ENCODE results near the gene CATSPER2. TPM values are rescaled to one million over a fixed set of nuclear protein-coding genes. Genes with fewer than 3 reads are reported as not detected.
"Not testable (repeated sequence)": the region's sequence is repeated elsewhere in the genome, so short reads cannot be mapped to it uniquely, and the experiment has no call there.

Gene CATSPER2
- total and polyA plus RNA-seq, 2 of the 4 experiments (the other 2 are of a cell fraction): 0.41 to 11.3 TPM

- H3K9me3 ChIP-seq (ENCODE audit: control insufficient read depth, insufficient read depth, low read length); H4K20me1 ChIP-seq (ENCODE audit: insufficient read depth, low read length); H3K4ac ChIP-seq (ENCODE audit: low read depth, low read length); H2BK15ac ChIP-seq (ENCODE audit: low read depth, low read length); H3K18ac ChIP-seq (ENCODE audit: low read depth, low read length); H4K5ac ChIP-seq (ENCODE audit: low read depth, low read length); H3K4me3 ChIP-seq (ENCODE audit: insufficient read depth, low read depth, low read length); dilution Hi-C loops (cut with HindIII; ENCODE audit: low sequenced_read_pairs, unreplicated experiment); H2AK5ac ChIP-seq (ENCODE audit: low read depth, low read length); H2BK120ac ChIP-seq (ENCODE audit: low read depth, low read length); H4K91ac ChIP-seq (ENCODE audit: insufficient read depth, low read depth, low read length); DNase-seq; H3K9ac ChIP-seq (ENCODE audit: low read depth, low read length); CTCF ChIA-PET; H2BK20ac ChIP-seq (ENCODE audit: low read depth, low read length); H3K56ac ChIP-seq (ENCODE audit: extremely low read depth, insufficient read depth, low read length); H2AK9ac ChIP-seq (replicated peaks; ENCODE audit: low read depth, low read length, poor library complexity); H3K4me2 ChIP-seq (ENCODE audit: low read depth, low read length); in situ Hi-C loops (cut with MboI; ENCODE audit: low sequenced_read_pairs); H4K8ac ChIP-seq (ENCODE audit: low read depth in 2 of 2, low read length in 2 of 2); intact Hi-C loops (cut with micrococcal nuclease); H3K36me3 ChIP-seq (ENCODE audit: control insufficient read depth, insufficient read depth, low read length); H2BK5ac ChIP-seq (ENCODE audit: low read depth, low read length, poor library complexity, severe bottlenecking); H2AFZ ChIP-seq (replicated peaks; ENCODE audit: low read length, poor library complexity); H3K79me1 ChIP-seq (ENCODE audit: low read depth in 1 of 2, low read length in 2 of 2); H3K4me1 ChIP-seq (ENCODE audit: control insufficient read depth, insufficient read depth, low read length); H3K14ac ChIP-seq (replicated peaks; ENCODE audit: low read depth, low read length); H3K23ac ChIP-seq (ENCODE audit: low read depth, low read length); BruUV-seq (replicated peaks); H3K27me3 ChIP-seq (ENCODE audit: control insufficient read depth, insufficient read depth, low read length); POLR2A ChIA-PET (ENCODE audit: unreplicated experiment); H3K9me1 ChIP-seq (ENCODE audit: insufficient read depth, low read length); H3K27ac ChIP-seq (ENCODE audit: insufficient read depth, low read length): not testable (repeated sequence)
- peak; percentile 61 for ATAC-seq (ENCODE audit: low read depth)
- WGBS, 2 experiments (ENCODE audit: extremely low coverage in 2 of 2, insufficient read length in 1 of 2): no CpG with 5 or more reads among the region's 43 CpGs
These were observed 44.7 kb upstream of the CATSPER2 start, which contains the start of gene CKMT1A for GRCh38 chr15:43693148-43694022. CKMT1A (plus strand) TSS chr15:43693859; CDS start chr15:43694051, 192 bp downstream.

- POLR2A ChIA-PET (ENCODE audit: unreplicated experiment); intact Hi-C loops (cut with micrococcal nuclease): not testable (repeated sequence)
These were observed 44.0 kb upstream of the CATSPER2 start for GRCh38 chr15:43692679-43693078.

More at GRCh38 chr15:43692679-43693078, 44.0 kb upstream of the CATSPER2 start:
- CTCF ChIA-PET; H3K27ac ChIP-seq (ENCODE audit: insufficient read depth, low read length); ATAC-seq (ENCODE audit: low read depth); H3K4me3 ChIP-seq (ENCODE audit: insufficient read depth, low read depth, low read length); DNase-seq; H3K23ac ChIP-seq (ENCODE audit: low read depth, low read length); H4K8ac ChIP-seq (ENCODE audit: low read depth in 2 of 2, low read length in 2 of 2); H2AK9ac ChIP-seq (replicated peaks; ENCODE audit: low read depth, low read length, poor library complexity); H3K27me3 ChIP-seq (ENCODE audit: control insufficient read depth, insufficient read depth, low read length); H3K79me1 ChIP-seq (ENCODE audit: low read depth in 1 of 2, low read length in 2 of 2); BruUV-seq (replicated peaks); H3K4me1 ChIP-seq (ENCODE audit: control insufficient read depth, insufficient read depth, low read length); H2BK120ac ChIP-seq (ENCODE audit: low read depth, low read length); H4K91ac ChIP-seq (ENCODE audit: insufficient read depth, low read depth, low read length); H3K9me3 ChIP-seq (ENCODE audit: control insufficient read depth, insufficient read depth, low read length); H4K5ac ChIP-seq (ENCODE audit: low read depth, low read length); H3K14ac ChIP-seq (replicated peaks; ENCODE audit: low read depth, low read length); H3K9ac ChIP-seq (ENCODE audit: low read depth, low read length); H3K56ac ChIP-seq (ENCODE audit: extremely low read depth, insufficient read depth, low read length); dilution Hi-C loops (cut with HindIII; ENCODE audit: low sequenced_read_pairs, unreplicated experiment); H2AFZ ChIP-seq (replicated peaks; ENCODE audit: low read length, poor library complexity); H2AK5ac ChIP-seq (ENCODE audit: low read depth, low read length); H3K18ac ChIP-seq (ENCODE audit: low read depth, low read length); H2BK15ac ChIP-seq (ENCODE audit: low read depth, low read length); H2BK20ac ChIP-seq (ENCODE audit: low read depth, low read length); H3K9me1 ChIP-seq (ENCODE audit: insufficient read depth, low read length); H4K20me1 ChIP-seq (ENCODE audit: insufficient read depth, low read length); H2BK5ac ChIP-seq (ENCODE audit: low read depth, low read length, poor library complexity, severe bottlenecking); in situ Hi-C loops (cut with MboI; ENCODE audit: low sequenced_read_pairs); H3K4me2 ChIP-seq (ENCODE audit: low read depth, low read length); H3K4ac ChIP-seq (ENCODE audit: low read depth, low read length); H3K36me3 ChIP-seq (ENCODE audit: control insufficient read depth, insufficient read depth, low read length): not testable (repeated sequence)
- WGBS, 2 experiments (ENCODE audit: extremely low coverage in 2 of 2, insufficient read length in 1 of 2): no CpG with 5 or more reads among the region's 7 CpGs
